Caco-2 (cell line): ENCODE measurements around the gene INPP5K. TPM values are rescaled to one million over a fixed set of nuclear protein-coding genes. Genes with fewer than 3 reads are reported as not detected.

Source experiments
- BruUV-seq: library from RNA; stranded (reverse); fragments of 400-500 nt; replicated peaks from 2 replicates; lab custom pipeline; 2021; lab: Mats Ljungman, UMichigan
- CTCF ChIA-PET: fragments of 300-600 bp; sonication (Branson Sonifier 250); formaldehyde crosslinking; loops from one replicate; lab custom pipeline; 2022; ENCODE audit warnings: antibody characterized with exemption; lab: Charles Lee
- POLR2A ChIA-PET: fragments of 300-600 bp; sonication (Branson Sonifier 250); formaldehyde crosslinking; loops from one replicate; lab custom pipeline; 2022; ENCODE audit warnings: antibody characterized with exemption; lab: Charles Lee
- DNase-seq, 2 experiments: peaks; one replicate each; pipeline versions ENCODE4 v3.0.0 to v3.0.0-alpha.2; 2020 to 2022
- H3K27me3 ChIP-seq: replicated peaks from 2 replicates; pipeline ENCODE4 v1.6.0; 2011; ENCODE audit warnings: low read length; ENCODE audit not compliant: control insufficient read depth, insufficient read depth
- H3K36me3 ChIP-seq: 2 replicates; pipeline ENCODE4 v1.5.1; 2011; ENCODE audit warnings: low read length; ENCODE audit not compliant: control insufficient read depth, insufficient read depth
- H3K4me1 ChIP-seq: fragments of 250-450 bp; sonication (Bioruptor Pico); 2 replicates; pipeline ENCODE4 v1.5.1; 2020; ENCODE audit warnings: mild to moderate bottlenecking
- H3K4me3 ChIP-seq: 2 replicates; pipeline ENCODE4 v1.5.1; 2011; ENCODE audit warnings: low read depth, mild to moderate bottlenecking, control low read depth, low read length
- H3K9me3 ChIP-seq: fragments of 250-450 bp; sonication (Bioruptor Pico); 2 replicates; pipeline ENCODE4 v1.5.1; 2020; ENCODE audit warnings: mild to moderate bottlenecking, moderate library complexity
- H3K27ac Mint-ChIP-seq: one replicate; pipeline ENCODE4 v1.8.0; 2022; ENCODE audit warnings: mixed read lengths; ENCODE audit not compliant: unreplicated experiment
- H3K27me3 Mint-ChIP-seq: one replicate; pipeline ENCODE4 v1.8.0; 2022; ENCODE audit warnings: mixed read lengths; ENCODE audit not compliant: insufficient read depth, unreplicated experiment
- H3K36me3 Mint-ChIP-seq: one replicate; pipeline ENCODE4 v1.8.0; 2022; ENCODE audit warnings: mild to moderate bottlenecking, mixed read lengths; ENCODE audit not compliant: insufficient read depth, unreplicated experiment
- H3K4me1 Mint-ChIP-seq: one replicate; pipeline ENCODE4 v1.8.0; 2022; ENCODE audit warnings: low read depth, mixed read lengths; ENCODE audit not compliant: unreplicated experiment
- H3K4me3 Mint-ChIP-seq: one replicate; pipeline ENCODE4 v1.8.0; 2022; ENCODE audit warnings: mild to moderate bottlenecking, moderate library complexity, mixed read lengths; ENCODE audit not compliant: unreplicated experiment
- H3K9me3 Mint-ChIP-seq: one replicate; pipeline ENCODE4 v1.8.0; 2022; ENCODE audit warnings: mixed read lengths; ENCODE audit not compliant: unreplicated experiment
- intact Hi-C: fragments of 100-400 bp; cut with micrococcal nuclease; formaldehyde crosslinking; loops from one replicate; pipeline ENCODE4 v1.10.0; 2022; ENCODE audit not compliant: unreplicated experiment
- total RNA-seq: library from RNA; stranded (reverse); gene quantifications from 2 replicates; pipeline ENCODE4 v1.2.3, GENCODE V29; 2022
- TF ChIP-seq, protein P1 (sequence below), 2 experiments: fragments of 200-600 bp in 1 of 2; IDR thresholded peaks; 1 replicate in 1 of 2; 2 replicates in 1 of 2; pipeline versions ENCODE4 v1.5.1 to v1.8.0; 2011 to 2022; ENCODE audit warnings: antibody characterized with exemption in 1 of 2, control low read depth in 1 of 2, inconsistent platforms in 1 of 2, low read depth in 1 of 2, low read length in 1 of 2, mild to moderate bottlenecking in 1 of 2, moderate library complexity in 1 of 2; ENCODE audit not compliant: insufficient read depth in 1 of 2, severe bottlenecking in 1 of 2, unreplicated experiment in 1 of 2

The INPP5K gene
- total RNA-seq, 1 experiment from 2014 or later: 24.1 TPM

- ChIA-PET POLR2A (no interaction called here), CTCF (no interaction called here)
- Histone ChIP-seq H3K36me3 (peaks cover 1% of the 10 kb centered on the region; the same call in 1 of the 2 replicates), H3K4me1 (peaks cover 22% of the 10 kb centered on the region), H3K4me3 (no peak overlapping the region), H3K9me3 (peaks cover 2% of the 10 kb centered on the region; the same call in 1 of the 2 replicates), H3K27me3 (no peaks in the 10 kb centered on the region)
- TF ChIP-seq, protein P1, sequence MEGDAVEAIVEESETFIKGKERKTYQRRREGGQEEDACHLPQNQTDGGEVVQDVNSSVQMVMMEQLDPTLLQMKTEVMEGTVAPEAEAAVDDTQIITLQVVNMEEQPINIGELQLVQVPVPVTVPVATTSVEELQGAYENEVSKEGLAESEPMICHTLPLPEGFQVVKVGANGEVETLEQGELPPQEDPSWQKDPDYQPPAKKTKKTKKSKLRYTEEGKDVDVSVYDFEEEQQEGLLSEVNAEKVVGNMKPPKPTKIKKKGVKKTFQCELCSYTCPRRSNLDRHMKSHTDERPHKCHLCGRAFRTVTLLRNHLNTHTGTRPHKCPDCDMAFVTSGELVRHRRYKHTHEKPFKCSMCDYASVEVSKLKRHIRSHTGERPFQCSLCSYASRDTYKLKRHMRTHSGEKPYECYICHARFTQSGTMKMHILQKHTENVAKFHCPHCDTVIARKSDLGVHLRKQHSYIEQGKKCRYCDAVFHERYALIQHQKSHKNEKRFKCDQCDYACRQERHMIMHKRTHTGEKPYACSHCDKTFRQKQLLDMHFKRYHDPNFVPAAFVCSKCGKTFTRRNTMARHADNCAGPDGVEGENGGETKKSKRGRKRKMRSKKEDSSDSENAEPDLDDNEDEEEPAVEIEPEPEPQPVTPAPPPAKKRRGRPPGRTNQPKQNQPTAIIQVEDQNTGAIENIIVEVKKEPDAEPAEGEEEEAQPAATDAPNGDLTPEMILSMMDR (IDR thresholded peaks at IDR 0.05; ENCODE audit: insufficient read depth in 1 of 2, low read depth in 1 of 2, low read length in 1 of 2, severe bottlenecking in 1 of 2, unreplicated experiment in 1 of 2): no peak
- Mint-ChIP-seq H3K36me3 (peaks cover 76% of the 10 kb centered on the region), H3K27me3 (no peaks in the 10 kb centered on the region), H3K27ac (no peak overlapping the region), H3K4me1 (peaks cover 35% of the 10 kb centered on the region), H3K4me3 (no peak overlapping the region), H3K9me3 (no peaks in the 10 kb centered on the region)
- intact Hi-C loops: no loop called here
- no TSS peak for BruUV-seq
- no peak for DNase-seq
Observed at GRCh38 chr17:1464186-1464585, 52.2 kb downstream of the INPP5K start.

DNA sequence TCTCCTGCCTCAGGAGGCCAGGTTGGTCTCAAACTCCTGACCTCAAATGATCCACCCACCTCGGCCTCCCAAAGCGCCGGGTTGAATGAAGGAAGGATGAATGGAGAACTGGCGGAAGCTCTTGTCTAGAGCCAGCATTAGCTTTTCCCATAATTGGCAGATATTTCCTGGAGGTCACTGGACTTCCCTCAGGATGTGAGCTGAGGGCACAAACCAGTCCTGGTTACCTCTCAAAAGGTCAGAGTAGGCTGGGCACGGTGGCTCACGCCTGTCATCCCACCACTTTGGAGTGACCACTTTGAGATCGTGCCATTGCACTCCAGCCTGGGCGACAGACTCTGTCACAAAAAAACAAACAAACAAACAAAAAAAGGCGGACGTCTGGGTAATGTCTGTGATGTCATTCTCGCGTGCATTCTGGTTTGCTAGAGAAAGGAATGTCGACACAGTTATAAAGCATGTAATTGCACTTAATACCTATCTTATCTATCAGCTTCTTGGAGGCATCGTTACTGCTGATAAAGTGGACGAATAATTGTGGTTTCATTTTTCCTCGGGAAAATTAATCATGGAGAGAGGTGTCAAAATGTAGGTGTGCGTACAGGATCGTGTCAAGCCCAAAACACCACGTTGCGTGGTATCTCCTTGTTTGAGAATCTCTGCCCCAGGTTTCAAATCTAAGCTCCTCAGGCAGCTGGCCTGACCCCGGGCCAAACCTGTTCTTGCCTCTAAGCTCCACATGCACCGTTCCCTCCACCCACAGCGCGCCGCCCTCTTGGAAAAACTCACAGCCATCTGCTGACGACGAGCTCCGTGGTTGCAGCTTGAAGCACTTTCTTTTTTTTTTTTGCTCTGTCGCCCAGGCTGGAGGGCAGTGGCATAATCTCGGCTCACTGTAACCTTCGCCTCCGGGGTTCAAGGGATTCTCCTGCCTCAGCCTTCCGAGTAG lies 54.0 kb downstream of the INPP5K start:
- H3K4me1 ChIP-seq: peaks cover 10% of the 10 kb centered on the region; the same call in 1 of the 2 replicates
- Mint-ChIP-seq H3K9me3 (no peaks in the 10 kb centered on the region), H3K4me3 (peak overlapping the region; percentile 10), H3K36me3 (peaks cover 61% of the 10 kb centered on the region), H3K4me1 (peaks cover 25% of the 10 kb centered on the region), H3K27me3 (no peaks in the 10 kb centered on the region), H3K27ac (peak overlapping the region; percentile 69)
- POLR2A ChIA-PET: interaction anchor here (0.6 to 1.2 kb wide), 3 partner anchors 11 to 97 kb away, joined by 3 read pairs; no protein-coding TSS in a partner anchor
- BruUV-seq: no TSS peak
- no peaks in the 10 kb centered on the region for H3K9me3 ChIP-seq
- TF ChIP-seq, protein P1 (IDR thresholded peaks at IDR 0.05; ENCODE audit: insufficient read depth in 1 of 2, low read depth in 1 of 2, low read length in 1 of 2, severe bottlenecking in 1 of 2, unreplicated experiment in 1 of 2): no peak
- CTCF ChIA-PET: interaction anchor here (0.9 kb wide), 1 partner anchor 97 kb away, joined by 3 read pairs; no protein-coding TSS in a partner anchor
- DNase-seq: no peak
- intact Hi-C loops: no loop called here
- H3K36me3 ChIP-seq: peaks cover 1% of the 10 kb centered on the region; the same call in 1 of the 2 replicates
- no peaks in the 10 kb centered on the region for H3K27me3 ChIP-seq
- H3K4me3 ChIP-seq: no peak overlapping the region

DNA sequence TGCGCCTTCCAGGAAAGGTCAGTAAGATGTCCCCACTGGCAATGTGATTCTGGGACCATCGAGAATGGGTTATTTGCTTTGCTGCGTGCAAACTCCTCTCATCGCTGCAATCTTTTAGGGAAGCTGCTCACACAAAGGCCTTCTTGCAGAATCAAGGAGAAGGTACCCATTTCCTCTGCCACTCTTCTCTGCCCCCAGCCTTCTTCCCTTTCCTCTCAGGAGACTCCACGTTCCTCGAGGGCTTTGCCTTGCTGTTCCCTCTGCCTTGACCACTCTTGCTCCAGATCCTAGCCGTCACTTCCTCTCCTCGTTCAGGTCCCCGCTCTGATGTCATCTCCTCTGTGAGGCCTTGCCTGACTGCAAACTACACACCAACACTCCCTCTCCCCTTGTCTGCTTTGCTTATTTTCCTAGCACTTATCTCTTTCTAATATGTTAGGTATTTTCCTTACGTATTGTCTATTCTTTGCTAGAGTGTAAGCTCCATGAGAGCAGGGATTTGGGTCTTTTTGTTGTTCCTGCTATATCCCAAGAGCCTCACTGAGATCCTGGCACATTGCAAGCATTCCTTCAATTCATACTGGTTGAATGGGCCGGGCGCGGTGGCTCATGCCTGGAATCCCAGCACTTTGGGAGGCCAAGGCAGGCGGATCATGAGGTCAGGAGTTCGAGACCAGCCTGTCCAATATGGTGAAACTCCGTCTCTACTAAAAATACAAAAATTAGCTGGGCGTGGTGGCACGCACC lies 55.0 kb downstream of the INPP5K start:
- intact Hi-C loops: no loop called here
- POLR2A ChIA-PET: interaction anchor here (0.6 to 1.1 kb wide), 2 partner anchors 10 to 96 kb away, joined by 3 read pairs; no protein-coding TSS in a partner anchor
- peak overlapping the region; percentile 8 for H3K4me3 Mint-ChIP-seq

More for the DNA sequence above, 55.0 kb downstream of the INPP5K start:
- peaks cover 64% of the 10 kb centered on the region for H3K36me3 Mint-ChIP-seq
- H3K27me3 ChIP-seq: no peaks in the 10 kb centered on the region
- no peak overlapping the region for H3K4me3 ChIP-seq
- BruUV-seq: no TSS peak
- H3K9me3 Mint-ChIP-seq: no peaks in the 10 kb centered on the region
- H3K27me3 Mint-ChIP-seq: no peaks in the 10 kb centered on the region
- H3K36me3 ChIP-seq: no peaks in the 10 kb centered on the region; the same call in 1 of the 2 replicates
- peak overlapping the region; percentile 73 for H3K27ac Mint-ChIP-seq
- peaks cover 11% of the 10 kb centered on the region; the same call in 1 of the 2 replicates for H3K4me1 ChIP-seq
- H3K9me3 ChIP-seq: no peaks in the 10 kb centered on the region
- peaks cover 34% of the 10 kb centered on the region for H3K4me1 Mint-ChIP-seq
- CTCF ChIA-PET: interaction anchor here (0.6 kb wide), 1 partner anchor 263 kb away, joined by 3 read pairs; the partner anchor contains the start of gene WDR81
- TF ChIP-seq, protein P1 (IDR thresholded peaks at IDR 0.05; ENCODE audit: insufficient read depth in 1 of 2, low read depth in 1 of 2, low read length in 1 of 2, severe bottlenecking in 1 of 2, unreplicated experiment in 1 of 2): no peak
- DNase-seq: no peak
